Omental fat pad (tissue), 4 donors: Measurements from ENCODE around the gene ABCA13. TPM values are rescaled to one million over a fixed set of nuclear protein-coding genes. Genes with fewer than 3 reads are reported as not detected.

ENCODE experiments used
- ATAC-seq: fragments of 150-250 bp; one replicate; pipeline ENCODE4 v1.9.1; 2016; ENCODE audit warnings: mild to moderate bottlenecking, moderate library complexity; ENCODE audit not compliant: low FRiP score
- DNase-seq: peaks from one replicate; pipeline ENCODE4 v3.0.0-alpha.2; 2019; ENCODE audit warnings: low spot score
- total RNA-seq, 4 donors: library from RNA; depleted of rRNA; stranded (reverse); fragments of >200 nt; gene quantifications; one replicate each; pipeline ENCODE4 v1.1.0, GENCODE V29; 2016
- TF ChIP-seq, protein P1 (sequence below), 3 donors: fragments of 450-650 bp; IDR thresholded peaks; one replicate each; pipeline ENCODE4 v1.5.1; 2016 to 2017; ENCODE audit warnings: antibody characterized with exemption in 3 of 3, mild to moderate bottlenecking in 3 of 3, moderate library complexity in 2 of 3

Gene ABCA13
- total RNA-seq, 4 donors from 2014 or later: 0.13 to 0.37 (median 0.16) TPM; not detected in 1

- TF ChIP-seq, protein P1, sequence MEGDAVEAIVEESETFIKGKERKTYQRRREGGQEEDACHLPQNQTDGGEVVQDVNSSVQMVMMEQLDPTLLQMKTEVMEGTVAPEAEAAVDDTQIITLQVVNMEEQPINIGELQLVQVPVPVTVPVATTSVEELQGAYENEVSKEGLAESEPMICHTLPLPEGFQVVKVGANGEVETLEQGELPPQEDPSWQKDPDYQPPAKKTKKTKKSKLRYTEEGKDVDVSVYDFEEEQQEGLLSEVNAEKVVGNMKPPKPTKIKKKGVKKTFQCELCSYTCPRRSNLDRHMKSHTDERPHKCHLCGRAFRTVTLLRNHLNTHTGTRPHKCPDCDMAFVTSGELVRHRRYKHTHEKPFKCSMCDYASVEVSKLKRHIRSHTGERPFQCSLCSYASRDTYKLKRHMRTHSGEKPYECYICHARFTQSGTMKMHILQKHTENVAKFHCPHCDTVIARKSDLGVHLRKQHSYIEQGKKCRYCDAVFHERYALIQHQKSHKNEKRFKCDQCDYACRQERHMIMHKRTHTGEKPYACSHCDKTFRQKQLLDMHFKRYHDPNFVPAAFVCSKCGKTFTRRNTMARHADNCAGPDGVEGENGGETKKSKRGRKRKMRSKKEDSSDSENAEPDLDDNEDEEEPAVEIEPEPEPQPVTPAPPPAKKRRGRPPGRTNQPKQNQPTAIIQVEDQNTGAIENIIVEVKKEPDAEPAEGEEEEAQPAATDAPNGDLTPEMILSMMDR (IDR thresholded peaks at IDR 0.05): no peak
- no peak for DNase-seq
- ATAC-seq: no peak
Measured at GRCh38 chr7:48252995-48253394, 81.7 kb downstream of the ABCA13 start.

DNA sequence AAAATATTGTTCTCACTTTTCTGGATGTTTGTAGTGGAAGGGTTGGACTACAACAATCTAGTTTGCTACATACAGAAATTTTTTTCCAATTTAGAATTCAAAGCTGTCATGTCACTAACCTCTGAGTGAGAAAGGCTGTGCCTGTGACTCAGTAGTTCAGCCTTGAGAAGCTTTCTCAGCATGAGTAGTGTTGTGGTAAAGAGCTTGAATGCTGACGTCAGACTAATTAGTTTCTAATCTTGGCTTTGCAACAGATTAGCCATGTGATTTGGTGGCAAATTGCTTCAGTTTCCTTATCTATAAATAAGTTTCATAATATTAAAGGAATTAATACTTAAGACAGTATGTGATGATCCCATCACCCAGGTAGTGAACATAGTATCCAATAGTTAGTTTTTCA is 83.8 kb downstream of the ABCA13 start:
- ATAC-seq (no peak), DNase-seq (no peak)
- TF ChIP-seq, protein P1 (IDR thresholded peaks at IDR 0.05): no peak

DNA sequence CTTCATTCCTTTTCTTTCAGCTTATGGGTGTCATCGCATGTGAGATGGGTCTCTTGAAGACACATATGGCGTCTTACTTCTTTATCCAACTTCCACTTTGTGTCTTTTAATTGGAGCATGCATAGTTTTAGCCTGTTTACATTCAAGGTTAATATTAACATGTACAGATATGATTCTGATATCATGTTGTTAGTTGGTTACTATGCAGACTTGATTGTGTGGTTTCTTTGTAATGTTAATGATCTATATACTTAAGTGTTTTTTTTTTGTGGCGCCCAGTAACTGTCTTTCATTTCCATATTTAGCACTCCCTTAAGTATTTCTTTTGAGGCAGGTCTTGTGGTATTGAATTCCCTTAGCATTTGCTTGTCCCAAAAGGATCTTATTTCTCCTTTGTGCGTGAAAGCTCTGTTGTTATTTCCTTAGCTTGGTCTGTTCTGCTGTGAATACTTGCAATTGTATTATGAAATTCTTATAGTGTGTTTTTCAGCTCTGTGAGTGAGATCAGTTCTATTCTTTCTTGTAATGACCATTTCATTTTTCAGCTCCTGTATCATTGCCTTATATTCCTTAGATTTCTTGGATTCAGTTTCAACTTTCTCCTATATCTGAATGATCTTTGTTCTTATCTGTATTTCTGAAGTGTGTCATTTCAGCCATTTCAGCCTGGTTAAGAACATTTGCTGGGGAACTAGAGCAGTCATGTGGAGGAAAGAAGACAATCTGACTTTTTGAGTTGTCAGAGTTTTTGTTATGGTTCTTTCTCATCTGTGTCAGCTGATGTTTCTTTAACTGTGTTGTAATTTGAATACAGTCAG is 88.4 kb downstream of the ABCA13 start:
- DNase-seq: no peak
- ATAC-seq: no peak
- TF ChIP-seq, protein P1 (IDR thresholded peaks at IDR 0.05): no peak

- ATAC-seq: no peak
- TF ChIP-seq, protein P1 (IDR thresholded peaks at IDR 0.05): no peak
Measured at GRCh38 chr7:48261696-48262095, 90.4 kb downstream of the ABCA13 start.

DNA sequence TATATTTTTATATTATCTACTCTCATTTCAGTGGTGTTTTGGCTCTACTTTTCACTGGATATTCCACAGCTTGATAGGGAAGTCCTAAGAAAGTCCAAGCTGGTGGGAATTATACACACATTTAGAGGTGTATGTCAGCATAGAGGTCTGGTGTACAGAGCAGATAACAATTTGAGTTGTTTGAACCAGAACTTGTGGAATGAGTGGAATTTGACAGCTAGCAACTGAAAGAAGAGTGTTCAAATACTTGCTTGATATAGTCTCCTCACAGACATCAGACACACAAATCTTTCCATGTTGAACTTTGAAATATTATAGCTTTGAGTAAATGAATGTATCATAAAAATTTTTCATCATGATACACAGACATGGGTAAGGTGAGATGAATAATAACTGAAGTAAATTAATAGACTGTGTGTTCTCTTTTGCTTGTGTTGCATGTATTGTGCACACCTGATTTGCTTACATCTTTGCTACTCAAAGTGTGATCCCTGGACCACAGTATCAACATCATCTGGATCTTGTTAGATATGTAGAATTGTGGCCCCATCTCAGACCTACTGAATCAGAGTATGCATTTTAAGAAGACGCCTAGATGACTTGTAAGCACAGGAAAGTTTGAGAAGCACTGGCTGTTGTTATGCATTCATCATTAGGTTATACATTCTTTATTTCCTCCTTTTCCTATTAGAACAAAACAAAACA is 91.5 kb downstream of the ABCA13 start:
- DNase-seq (no peak), ATAC-seq (no peak)
- TF ChIP-seq, protein P1 (IDR thresholded peaks at IDR 0.05): no peak

More at GRCh38 chr7:48261696-48262095, 90.4 kb downstream of the ABCA13 start:
- DNase-seq: no peak

- DNase-seq: no peak
- ATAC-seq: no peak
- TF ChIP-seq, protein P1 (IDR thresholded peaks at IDR 0.05): no peak
Measured at GRCh38 chr7:48263311-48263650, 92.0 kb downstream of the ABCA13 start.
